ENCODE results near the gene DUS2. TPM values are rescaled to one million over a fixed set of nuclear protein-coding genes. Genes with fewer than 3 reads are reported as not detected.
"Not testable (repeated sequence)": the region's sequence is repeated elsewhere in the genome, so short reads cannot be mapped to it uniquely, and the experiment has no call there.

The DUS2 gene
- polyA plus RNA-seq, 1 experiment, result 14.1 TPM

- H3K4me3 ChIP-seq (ENCODE audit: low read depth, low read length), result peak overlapping the region; percentile 2; the same call in 1 of the 2 replicates
- H3K9me3 ChIP-seq (ENCODE audit: control insufficient read depth, insufficient read depth, low read length), result no peaks in the 10 kb centered on the region; the same call in 1 of the 2 replicates
- POLR2A ChIA-PET, result no interaction called here
- no peaks in the 10 kb centered on the region for H3K27me3 ChIP-seq (ENCODE audit: control insufficient read depth, insufficient read depth, low read length)
- TF ChIP-seq CTCF (IDR thresholded peaks at IDR 0.05; ENCODE audit: low read depth, low read length), result no peak
- CTCF ChIA-PET, result interaction anchor here (1.0 to 1.2 kb wide), 2 partner anchors 19 to 205 kb away, joined by 3 to 4 read pairs; no protein-coding TSS in a partner anchor
- no peak overlapping the region for H3K27ac ChIP-seq (ENCODE audit: low read depth, low read length)
- no peak for DNase-seq (ENCODE audit: low read depth, low spot score)
Observed at GRCh38 chr16:68021490-68021889, 1.6 kb upstream of the DUS2 start.

- no peaks in the 10 kb centered on the region for H3K27me3 ChIP-seq (ENCODE audit: control insufficient read depth, insufficient read depth, low read length)
- TF ChIP-seq CTCF (IDR thresholded peaks at IDR 0.05; ENCODE audit: low read depth, low read length), result no peak
- peak overlapping the region; percentile 65 for H3K27ac ChIP-seq (ENCODE audit: low read depth, low read length)
- peak overlapping the region; percentile 98 for H3K4me3 ChIP-seq (ENCODE audit: low read depth, low read length)
- ChIA-PET CTCF (interaction anchor here (1.0 to 1.4 kb wide), 3 partner anchors 18 to 206 kb away, joined by 3 to 11 read pairs (median 4); no protein-coding TSS in a partner anchor), POLR2A (interaction anchor here (0.7 to 1.8 kb wide), 3 partner anchors 18 to 63 kb away, joined by 4 to 5 read pairs (median 4); partner anchors contain the start of gene NFATC3)
- DNase-seq (ENCODE audit: low read depth, low spot score), result no peak
- H3K9me3 ChIP-seq (ENCODE audit: control insufficient read depth, insufficient read depth, low read length), result no peaks in the 10 kb centered on the region; the same call in 1 of the 2 replicates
Observed at GRCh38 chr16:68022278-68022727, 781 bp upstream of the DUS2 start.

- no peaks in the 10 kb centered on the region for H3K27me3 ChIP-seq (ENCODE audit: control insufficient read depth, insufficient read depth, low read length)
- H3K9me3 ChIP-seq (ENCODE audit: control insufficient read depth, insufficient read depth, low read length), result no peaks in the 10 kb centered on the region
- ChIA-PET POLR2A (interaction anchor here (0.6 kb wide), 1 partner anchor 14 kb away, joined by 10 read pairs; no protein-coding TSS in a partner anchor), CTCF (interaction anchor here (0.5 to 3.3 kb wide), 2 partner anchors 12 to 38 kb away, joined by 3 to 22 read pairs; no protein-coding TSS in a partner anchor)
- no peak for DNase-seq (ENCODE audit: low read depth, low spot score)
- H3K27ac ChIP-seq (ENCODE audit: low read depth, low read length), result no peak overlapping the region
- no peak overlapping the region for H3K4me3 ChIP-seq (ENCODE audit: low read depth, low read length)
- no peak for TF ChIP-seq CTCF (IDR thresholded peaks at IDR 0.05; ENCODE audit: low read depth, low read length)
Observed at GRCh38 chr16:68028996-68029395, 5.9 kb downstream of the DUS2 start.

GRCh38 chr16:68030108-68030507 lies 7.0 kb downstream of the DUS2 start:
- CTCF ChIA-PET, result interaction anchor here (0.6 to 3.3 kb wide), 2 partner anchors 11 to 439 kb away, joined by 5 to 22 read pairs; no protein-coding TSS in a partner anchor
- H3K9me3 ChIP-seq (ENCODE audit: control insufficient read depth, insufficient read depth, low read length); H3K27me3 ChIP-seq (ENCODE audit: control insufficient read depth, insufficient read depth, low read length); POLR2A ChIA-PET; H3K27ac ChIP-seq (ENCODE audit: low read depth, low read length); DNase-seq (ENCODE audit: low read depth, low spot score); H3K4me3 ChIP-seq (ENCODE audit: low read depth, low read length): not testable (repeated sequence)

GRCh38 chr16:68031951-68032350 lies 8.9 kb downstream of the DUS2 start:
- H3K27me3 ChIP-seq (ENCODE audit: control insufficient read depth, insufficient read depth, low read length), result no peaks in the 10 kb centered on the region
- H3K27ac ChIP-seq (ENCODE audit: low read depth, low read length), result no peak overlapping the region
- CTCF ChIA-PET, result no interaction called here
- no peak for DNase-seq (ENCODE audit: low read depth, low spot score)
- TF ChIP-seq CTCF (IDR thresholded peaks at IDR 0.05; ENCODE audit: low read depth, low read length), result no peak
- H3K9me3 ChIP-seq (ENCODE audit: control insufficient read depth, insufficient read depth, low read length), result no peaks in the 10 kb centered on the region
- POLR2A ChIA-PET, result interaction anchor here (0.7 to 0.9 kb wide), 2 partner anchors 9 to 72 kb away, joined by 3 to 4 read pairs; partner anchors contain the start of genes DDX28 and DUS2
- no peak overlapping the region for H3K4me3 ChIP-seq (ENCODE audit: low read depth, low read length)

Measured in AG04450 (cell line).